ENCODE results near the gene TMBIM1. TPM values are rescaled to one million over a fixed set of nuclear protein-coding genes. Genes with fewer than 3 reads are reported as not detected.

Gene TMBIM1
- total RNA-seq, 1 donor, result 185 TPM

DNA sequence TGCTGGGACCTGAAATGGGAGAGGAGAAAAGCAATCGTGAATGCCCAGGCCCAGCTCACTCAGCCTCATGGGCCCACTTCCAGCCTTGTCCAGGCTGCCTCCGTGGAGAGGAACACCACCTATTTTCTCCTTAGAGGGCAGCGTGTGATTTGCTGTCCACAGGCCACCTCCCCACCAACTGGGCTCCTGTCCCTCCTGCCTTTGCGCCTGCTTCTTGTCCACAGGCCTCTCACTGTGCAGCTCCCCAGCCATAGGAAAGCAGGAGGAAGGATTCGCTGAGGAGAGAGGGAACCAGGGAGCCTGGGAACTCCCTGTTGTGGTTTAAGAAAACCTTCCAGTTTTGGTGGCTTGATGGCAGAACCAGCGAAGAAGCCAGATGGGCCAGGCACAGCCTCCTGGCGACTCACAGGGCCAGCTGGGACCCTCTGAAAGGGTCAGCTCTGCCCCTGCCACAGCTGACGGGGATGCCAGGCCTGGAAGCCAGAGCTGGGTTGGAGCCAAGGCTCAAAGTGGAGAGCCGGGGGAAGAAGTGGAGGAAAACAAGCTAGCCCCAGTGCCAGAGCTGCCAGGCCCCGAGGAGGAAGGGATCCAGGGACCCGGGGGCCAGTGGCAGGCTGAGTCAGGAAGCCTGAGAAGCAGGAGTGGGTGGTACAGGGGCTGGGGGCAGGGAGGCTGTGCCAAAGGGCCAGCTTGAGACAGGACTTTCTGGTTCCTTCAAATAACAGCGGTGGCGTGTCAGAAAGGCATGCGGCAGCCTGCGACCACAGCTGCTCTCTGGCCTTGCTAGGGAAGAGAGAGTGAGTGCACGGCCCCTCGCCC is 9.9 kb downstream of the TMBIM1 start:
- H3K4me3 ChIP-seq (ENCODE audit: low read depth, low read length), result no peak overlapping the region
- TF ChIP-seq, protein P1, sequence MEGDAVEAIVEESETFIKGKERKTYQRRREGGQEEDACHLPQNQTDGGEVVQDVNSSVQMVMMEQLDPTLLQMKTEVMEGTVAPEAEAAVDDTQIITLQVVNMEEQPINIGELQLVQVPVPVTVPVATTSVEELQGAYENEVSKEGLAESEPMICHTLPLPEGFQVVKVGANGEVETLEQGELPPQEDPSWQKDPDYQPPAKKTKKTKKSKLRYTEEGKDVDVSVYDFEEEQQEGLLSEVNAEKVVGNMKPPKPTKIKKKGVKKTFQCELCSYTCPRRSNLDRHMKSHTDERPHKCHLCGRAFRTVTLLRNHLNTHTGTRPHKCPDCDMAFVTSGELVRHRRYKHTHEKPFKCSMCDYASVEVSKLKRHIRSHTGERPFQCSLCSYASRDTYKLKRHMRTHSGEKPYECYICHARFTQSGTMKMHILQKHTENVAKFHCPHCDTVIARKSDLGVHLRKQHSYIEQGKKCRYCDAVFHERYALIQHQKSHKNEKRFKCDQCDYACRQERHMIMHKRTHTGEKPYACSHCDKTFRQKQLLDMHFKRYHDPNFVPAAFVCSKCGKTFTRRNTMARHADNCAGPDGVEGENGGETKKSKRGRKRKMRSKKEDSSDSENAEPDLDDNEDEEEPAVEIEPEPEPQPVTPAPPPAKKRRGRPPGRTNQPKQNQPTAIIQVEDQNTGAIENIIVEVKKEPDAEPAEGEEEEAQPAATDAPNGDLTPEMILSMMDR (IDR thresholded peaks at IDR 0.05; ENCODE audit: insufficient read depth, low read length), result no peak
- DNase-seq (ENCODE audit: low read depth), result no peak

DNA sequence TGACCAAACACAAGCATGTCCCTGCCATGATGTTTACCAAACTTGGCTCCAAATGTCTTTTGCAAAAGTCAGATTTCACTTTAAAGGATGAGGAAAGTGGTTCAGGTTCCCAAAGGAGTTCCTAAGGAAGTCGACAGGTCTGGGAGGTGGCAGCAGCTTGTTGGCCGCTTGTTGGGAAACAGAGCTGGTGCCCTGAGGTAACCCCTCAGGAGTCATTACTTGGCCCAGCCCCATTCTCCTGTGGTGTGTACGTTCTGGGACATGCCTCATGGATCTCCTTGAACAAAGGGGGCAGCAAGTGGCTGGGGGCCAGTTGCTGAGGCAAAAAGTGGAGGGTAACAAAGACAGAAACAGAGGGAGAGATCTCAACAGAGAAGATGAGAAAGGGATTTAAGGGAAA is 10.9 kb downstream of the TMBIM1 start:
- H3K4me3 ChIP-seq (ENCODE audit: low read depth, low read length), result no peak overlapping the region
- DNase-seq (ENCODE audit: low read depth), result no peak
- TF ChIP-seq, protein P1 (IDR thresholded peaks at IDR 0.05; ENCODE audit: insufficient read depth, low read length), result no peak

DNA sequence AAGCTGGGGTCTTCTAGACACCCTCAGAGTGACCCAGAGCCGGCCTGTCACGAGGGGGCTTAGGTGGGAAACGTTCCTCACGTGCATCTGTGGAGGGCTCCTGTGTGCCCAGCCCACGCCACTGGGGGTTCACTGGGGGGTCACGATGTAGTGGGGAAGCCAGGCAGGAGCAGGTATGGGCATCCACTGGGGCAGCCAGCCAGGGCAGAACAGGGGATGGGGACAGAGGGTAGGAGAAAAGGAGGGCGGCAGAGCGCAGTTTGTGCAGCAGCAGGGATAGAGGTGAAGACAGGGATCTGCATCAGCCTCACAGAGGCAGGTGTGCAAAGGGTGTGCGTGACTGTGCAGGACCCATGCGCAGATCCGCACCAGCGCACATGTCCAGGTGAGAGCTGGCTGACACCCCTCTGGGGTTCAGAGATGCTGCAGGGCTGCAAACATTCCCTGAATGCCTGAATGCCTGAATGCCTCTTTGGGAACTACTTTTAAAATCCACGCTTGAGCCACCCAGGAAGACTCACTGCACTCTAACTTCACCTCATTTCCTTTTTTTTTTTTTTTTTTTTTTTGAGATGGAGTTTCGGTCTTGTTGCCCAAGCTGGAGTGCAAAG is 11.9 kb downstream of the TMBIM1 start:
- DNase-seq (ENCODE audit: low read depth), result no peak
- no peak overlapping the region for H3K4me3 ChIP-seq (ENCODE audit: low read depth, low read length)
- TF ChIP-seq, protein P1 (IDR thresholded peaks at IDR 0.05; ENCODE audit: insufficient read depth, low read length), result no peak

DNA sequence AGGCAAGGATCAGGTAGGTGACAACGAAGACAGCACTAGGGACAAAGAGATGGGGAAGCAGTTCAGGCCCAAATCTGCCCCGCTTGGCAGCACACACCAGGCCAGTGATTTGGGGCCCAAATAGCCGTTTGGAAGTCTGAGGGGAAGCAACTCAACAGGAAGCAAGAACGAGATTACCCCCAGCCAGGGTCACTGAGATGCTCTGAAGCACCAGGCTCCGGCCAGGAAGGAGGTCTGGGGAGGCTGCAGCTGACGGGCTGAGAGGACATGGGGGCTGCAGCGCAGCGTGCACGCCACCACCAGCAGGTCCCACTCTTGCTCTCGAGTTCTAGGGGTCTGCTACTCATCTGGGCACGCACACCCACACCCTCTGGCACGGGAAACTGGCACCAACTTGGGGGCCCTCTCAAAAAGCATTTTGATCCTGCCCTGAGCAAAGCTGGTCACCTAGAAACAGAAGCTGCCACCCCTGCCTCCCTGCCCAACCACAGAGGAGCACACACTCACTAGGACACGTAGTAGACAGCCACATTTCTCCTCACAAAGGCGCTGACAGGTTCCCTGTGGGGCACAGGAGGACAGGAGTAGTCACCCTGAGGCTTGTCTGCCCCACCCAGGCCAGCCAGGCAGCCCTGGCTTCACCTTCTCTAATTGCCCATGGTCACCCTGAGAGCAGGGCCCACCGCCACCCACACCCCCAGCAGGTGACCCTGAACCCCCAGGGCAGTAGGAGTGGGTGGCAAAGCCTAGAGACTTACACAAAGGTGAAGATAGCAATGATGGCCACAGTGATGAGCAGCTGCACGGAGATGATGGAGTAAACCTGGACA is 13.6 kb downstream of the TMBIM1 start:
- no peak for DNase-seq (ENCODE audit: low read depth)
- H3K4me3 ChIP-seq (ENCODE audit: low read depth, low read length), result no peak overlapping the region
- TF ChIP-seq, protein P1 (IDR thresholded peaks at IDR 0.05; ENCODE audit: insufficient read depth, low read length), result no peak

DNA sequence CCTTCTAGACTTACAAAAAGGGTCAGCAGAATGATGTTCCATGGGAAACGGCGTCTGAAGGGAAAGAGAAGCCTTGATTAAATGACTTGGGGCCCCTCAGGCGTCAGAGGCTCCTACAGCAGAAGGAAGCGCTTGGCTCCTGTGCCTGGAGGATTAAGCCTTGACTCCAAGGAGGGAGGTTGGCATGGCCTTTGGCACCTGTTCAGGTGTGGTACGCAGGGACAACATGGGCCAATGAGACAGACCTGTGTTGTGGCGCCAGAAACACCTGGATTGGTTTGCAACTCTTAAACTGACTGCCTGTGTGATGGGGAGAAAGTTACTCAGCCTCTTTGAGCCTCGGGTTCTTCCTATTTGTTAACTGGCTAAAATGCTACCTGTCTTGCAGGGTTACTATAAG is 14.4 kb downstream of the TMBIM1 start:
- DNase-seq (ENCODE audit: low read depth), result no peak
- TF ChIP-seq, protein P1 (IDR thresholded peaks at IDR 0.05; ENCODE audit: insufficient read depth, low read length), result no peak
- no peak overlapping the region for H3K4me3 ChIP-seq (ENCODE audit: low read depth, low read length)

DNA sequence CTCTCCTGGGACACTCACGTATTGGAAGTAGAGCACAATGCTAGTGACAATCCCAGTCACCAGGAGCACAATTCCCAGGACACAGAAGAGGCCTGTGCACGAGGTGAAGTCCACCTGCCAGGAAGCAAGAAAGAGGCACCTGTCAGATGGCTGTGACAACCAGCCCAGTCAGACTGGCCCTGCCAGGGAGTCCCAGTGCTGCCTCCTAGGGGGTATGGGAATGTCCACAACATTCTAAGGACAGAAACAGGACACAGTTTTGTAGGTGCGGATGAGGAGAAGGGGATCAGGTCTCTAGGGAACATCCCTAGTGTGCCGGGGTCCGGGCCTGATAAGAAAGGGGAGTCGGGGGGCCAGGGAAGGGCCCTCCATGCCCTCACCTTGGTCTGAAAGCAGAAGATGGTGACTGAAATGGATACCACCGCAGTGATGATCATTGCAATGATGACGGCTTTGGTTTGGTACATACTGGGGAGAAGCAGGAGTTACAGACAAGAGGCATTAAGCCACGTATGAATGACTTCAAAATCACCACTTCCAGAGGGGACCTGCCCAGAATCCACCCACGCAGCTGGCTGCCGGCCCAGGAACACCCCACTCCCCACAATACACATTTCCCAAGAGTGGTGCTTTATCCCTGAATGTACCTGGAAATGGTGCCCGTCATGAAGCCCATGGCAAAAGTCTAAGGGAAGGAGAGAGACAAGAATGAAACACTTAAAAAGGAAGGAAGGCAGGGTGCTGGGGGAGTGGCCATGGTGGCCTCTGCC is 15.1 kb downstream of the TMBIM1 start:
- DNase-seq (ENCODE audit: low read depth), result no peak
- TF ChIP-seq, protein P1 (IDR thresholded peaks at IDR 0.05; ENCODE audit: insufficient read depth, low read length), result no peak

More for the DNA sequence above, 15.1 kb downstream of the TMBIM1 start:
- H3K4me3 ChIP-seq (ENCODE audit: low read depth, low read length), result no peak overlapping the region

All from fibroblast of the aortic adventitia (primary cell).